T-helper 2 cell treated with Interferon-gamma antibody and Interleukin-4, amounts not matched to agents 100 ng/mL and 5 ng/mL, for 36 hours (primary cell): ENCODE data around the gene CHD9. TPM values are rescaled to one million over a fixed set of nuclear protein-coding genes. Genes with fewer than 3 reads are reported as not detected.

Source experiments
- intact Hi-C: fragments of 100-400 bp; cut with micrococcal nuclease; formaldehyde crosslinking; loops from one replicate; pipeline ENCODE4 v1.15.1; 2023
- total RNA-seq: library from RNA; stranded (reverse); gene quantifications from 2 replicates; pipeline ENCODE4 v1.2.3, GENCODE V29; 2022

CHD9 gene
- total RNA-seq, 1 donor from 2014 or later: 25.6 TPM

DNA sequence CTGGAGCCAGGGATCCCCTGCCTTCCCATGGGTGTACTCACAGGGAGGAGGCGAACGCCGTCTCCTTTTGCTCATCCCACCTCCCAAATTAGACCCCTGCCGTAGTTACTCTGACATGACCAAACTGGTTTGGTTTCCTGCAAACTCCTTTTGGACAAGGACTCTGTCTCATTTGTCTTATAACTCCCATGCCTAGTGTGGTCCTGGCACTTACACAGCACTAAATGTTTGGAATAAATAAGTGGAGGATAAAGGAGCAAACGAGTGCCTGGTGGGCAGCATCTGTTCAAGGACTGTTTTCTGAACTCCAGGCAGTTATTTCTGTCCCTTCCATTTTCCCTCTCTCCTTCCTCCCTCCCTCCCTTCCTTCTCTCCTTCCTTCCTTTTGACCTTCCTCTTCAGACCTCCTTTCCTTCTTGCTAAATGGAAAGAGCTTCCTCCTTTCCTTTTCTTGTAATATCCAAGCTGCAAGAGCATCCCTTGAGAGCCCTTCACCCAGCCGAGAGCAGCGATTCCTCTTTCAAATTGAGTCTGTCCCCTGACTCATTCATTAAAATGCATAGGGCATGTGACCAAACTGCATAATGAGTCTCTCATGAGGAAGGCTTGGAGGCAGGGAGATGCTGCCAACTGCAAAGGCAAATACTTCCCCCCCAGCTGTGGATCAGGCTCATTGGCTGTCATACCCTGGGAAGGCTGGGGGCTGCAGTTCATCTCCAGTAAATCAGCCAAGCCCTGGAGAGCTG lies 36.8 kb downstream of the CHD9 start:
- intact Hi-C loops: no loop called here

GRCh38 chr16:53092284-53092683 lies 37.5 kb downstream of the CHD9 start:
- intact Hi-C loops: no loop called here

DNA sequence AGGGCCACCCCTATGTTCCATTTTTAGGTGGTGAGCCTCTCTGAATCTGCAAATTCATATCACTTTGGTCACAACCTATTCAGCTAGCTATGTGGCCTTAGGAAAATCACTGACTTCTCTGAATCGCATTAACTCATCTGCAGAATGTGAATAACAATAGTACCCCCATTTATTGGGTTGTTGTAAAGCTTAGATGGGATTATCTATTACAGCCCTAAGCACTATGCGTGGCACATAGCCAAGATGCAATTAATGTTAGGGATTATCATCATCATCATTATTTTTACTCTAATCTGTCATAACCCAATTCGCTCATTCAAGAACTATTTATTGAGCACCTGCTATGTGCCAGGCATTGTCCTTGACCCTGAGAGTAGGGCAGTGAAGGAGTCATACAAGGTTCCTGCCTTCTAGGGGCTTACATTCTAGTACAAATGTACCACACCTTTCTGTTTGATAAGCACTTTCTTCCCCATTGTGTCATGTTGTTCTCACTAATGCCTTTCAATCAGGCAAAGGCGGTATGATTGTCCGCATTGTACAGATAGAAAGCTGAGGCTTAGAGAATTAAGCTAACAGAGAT lies 38.5 kb downstream of the CHD9 start:
- intact Hi-C loops: no loop called here

DNA sequence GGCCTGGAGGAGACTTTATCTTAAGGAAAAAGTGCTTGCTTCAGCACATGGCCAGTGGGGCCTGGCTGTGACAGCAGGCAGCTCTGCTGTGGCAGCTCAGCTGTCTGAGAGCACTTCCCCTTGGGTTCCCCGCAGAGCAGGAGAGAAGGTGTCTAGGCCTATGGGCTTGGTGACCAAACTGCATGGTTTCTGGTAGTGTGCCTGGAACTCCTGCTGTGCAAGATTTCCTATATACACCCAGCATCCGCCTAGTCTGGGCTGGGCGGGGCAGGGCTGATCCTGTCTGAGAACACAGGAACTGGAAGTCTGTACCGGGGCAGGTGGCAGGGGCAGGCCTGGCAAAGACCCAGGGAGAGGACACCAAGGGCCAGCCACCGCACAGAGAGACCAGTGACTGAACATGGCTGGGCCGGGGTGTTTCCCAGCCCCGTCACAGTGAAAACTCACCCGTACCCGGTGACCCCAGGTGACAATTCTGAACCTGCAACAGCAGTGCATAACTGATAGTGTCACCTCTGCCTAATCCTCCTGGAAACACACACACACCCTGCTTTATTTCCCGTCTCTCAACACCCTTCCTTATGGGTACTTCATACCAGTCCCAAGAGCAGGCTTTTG lies 39.3 kb downstream of the CHD9 start:
- intact Hi-C loops: no loop called here

DNA sequence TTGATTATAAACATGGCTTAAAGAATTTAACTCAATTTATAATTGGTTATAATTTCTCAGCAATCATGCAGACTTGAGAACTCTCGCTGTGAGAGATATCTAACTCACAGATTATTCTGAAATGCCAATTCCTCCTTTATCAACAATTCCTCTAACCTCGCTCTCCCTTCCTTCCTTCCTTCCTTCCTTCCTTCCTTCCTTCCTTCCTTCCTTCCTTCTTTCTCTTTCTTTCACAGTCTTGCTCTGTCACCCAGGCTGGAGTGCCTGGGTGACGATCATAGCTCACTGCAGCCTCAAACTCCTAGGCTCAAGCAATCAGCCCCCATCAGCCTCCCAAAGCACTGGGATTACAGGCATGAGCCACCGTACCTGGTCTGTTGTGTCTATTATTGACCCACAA lies 42.4 kb downstream of the CHD9 start:
- intact Hi-C loops: no loop called here

- intact Hi-C loops: loop anchor here (1.0 kb wide), 2 partner anchors 32 to 44 kb away; partner anchors contain the start of gene CHD9
Measured at GRCh38 chr16:53098526-53099317, 43.9 kb downstream of the CHD9 start.

GRCh38 chr16:53099318-53100130 lies 44.7 kb downstream of the CHD9 start:
- intact Hi-C loops: loop anchor here (1.0 kb wide), 2 partner anchors 31 to 45 kb away; partner anchors contain the start of gene CHD9

DNA sequence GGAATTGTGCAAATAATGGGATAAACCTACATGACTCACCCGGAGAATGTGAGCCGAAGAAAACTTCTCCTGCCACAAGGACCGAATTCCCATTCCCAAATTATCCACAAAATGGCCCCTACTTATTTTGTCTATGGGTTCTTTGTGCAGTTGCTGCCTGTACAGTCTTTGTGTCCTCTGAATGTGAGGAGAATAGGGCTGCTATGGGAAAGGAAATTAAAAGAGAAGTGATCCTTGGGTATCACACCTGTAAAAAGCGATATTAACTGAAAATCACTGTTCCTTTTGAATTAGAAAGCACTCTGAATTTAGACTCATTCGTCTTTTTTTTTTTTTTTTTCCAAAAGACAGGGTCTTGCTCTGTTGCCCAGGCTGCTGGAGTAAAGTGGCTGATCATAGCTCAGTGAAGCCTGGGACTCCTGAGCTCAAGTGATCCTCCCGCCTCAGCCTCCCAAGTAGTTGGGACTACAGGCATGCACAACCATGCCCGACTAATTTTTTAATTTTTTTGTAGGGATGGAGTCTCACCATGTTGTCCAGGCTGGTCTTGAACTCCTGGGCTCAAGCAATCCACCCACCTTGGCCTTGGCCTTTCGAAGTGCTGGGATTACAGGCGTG lies 45.4 kb downstream of the CHD9 start:
- intact Hi-C loops: no loop called here

DNA sequence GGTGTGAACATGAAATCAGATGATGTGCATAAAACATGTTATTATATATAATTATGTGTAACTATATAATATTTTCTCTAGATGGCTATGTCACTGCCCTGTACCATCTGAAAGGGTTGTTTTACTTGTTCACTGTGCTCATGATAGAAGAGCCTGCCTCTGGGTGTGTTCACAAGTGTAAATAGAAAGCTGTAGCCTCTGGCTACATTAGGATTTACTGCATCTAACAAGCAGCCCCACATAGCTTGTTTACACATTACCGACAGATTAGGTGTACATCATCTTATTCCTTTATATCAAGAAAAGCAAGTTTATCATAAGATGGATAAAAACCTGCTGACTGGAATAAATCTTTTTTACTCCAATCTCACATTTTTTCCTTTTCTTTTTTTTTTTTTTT lies 46.1 kb downstream of the CHD9 start:
- intact Hi-C loops: no loop called here

GRCh38 chr16:53103811-53104210 lies 49.0 kb downstream of the CHD9 start:
- intact Hi-C loops: no loop called here

DNA sequence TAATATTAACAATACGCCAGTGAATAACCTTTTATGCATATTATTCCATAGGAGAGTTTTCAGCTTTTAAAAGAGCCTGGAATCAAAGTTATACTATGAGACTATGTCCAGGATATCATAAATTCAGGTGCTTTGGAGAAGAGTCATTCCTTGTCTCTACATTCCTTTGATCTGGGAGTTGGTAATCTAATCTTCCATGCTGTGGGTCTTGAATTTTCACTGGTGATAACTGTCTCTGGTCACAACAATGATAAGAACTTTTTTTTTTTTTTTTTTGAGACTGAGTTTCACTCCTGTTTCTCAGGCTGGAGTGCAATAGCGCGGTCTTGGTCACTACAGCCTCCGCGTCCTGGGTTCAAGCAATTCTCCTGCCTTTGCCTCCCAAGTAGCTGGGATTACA lies 50.8 kb downstream of the CHD9 start:
- intact Hi-C loops: no loop called here

DNA sequence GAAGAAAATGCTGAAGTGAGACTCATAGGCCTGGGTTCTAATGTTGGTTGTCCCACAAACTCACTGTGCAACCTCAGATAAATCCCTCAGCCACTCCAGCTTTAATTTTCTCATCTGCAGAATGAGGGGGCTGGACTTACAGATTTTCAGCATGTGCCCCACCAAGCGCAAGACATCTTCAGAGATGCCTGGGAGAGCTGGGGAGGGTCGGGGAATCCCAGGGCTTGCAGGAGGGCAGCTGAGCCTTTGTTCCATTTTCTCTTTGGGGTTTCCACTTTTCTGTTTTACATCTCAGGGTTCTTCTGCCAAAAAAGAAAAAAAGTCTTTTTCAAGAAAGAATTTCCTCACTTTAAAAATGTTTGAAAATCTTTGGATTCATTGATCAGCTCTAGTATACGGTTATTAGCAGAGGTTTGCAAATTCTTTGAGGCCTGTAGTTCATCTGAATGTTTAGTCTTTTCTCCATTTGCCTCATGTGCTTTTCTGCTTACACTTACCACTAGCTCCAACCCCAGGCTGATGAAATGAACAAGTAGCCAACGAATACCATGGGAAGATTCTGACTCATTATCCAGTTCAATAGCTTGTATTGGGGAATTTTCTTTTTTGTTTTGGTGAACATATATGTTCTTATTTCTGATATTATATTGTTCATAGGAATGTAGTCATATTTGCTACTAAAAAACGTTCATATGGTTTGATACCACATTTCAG lies 56.4 kb downstream of the CHD9 start:
- intact Hi-C loops: no loop called here

GRCh38 chr16:53112015-53112414 lies 57.2 kb downstream of the CHD9 start:
- intact Hi-C loops: no loop called here

- intact Hi-C loops: no loop called here
Measured at GRCh38 chr16:53115047-53115446, 60.3 kb downstream of the CHD9 start.

DNA sequence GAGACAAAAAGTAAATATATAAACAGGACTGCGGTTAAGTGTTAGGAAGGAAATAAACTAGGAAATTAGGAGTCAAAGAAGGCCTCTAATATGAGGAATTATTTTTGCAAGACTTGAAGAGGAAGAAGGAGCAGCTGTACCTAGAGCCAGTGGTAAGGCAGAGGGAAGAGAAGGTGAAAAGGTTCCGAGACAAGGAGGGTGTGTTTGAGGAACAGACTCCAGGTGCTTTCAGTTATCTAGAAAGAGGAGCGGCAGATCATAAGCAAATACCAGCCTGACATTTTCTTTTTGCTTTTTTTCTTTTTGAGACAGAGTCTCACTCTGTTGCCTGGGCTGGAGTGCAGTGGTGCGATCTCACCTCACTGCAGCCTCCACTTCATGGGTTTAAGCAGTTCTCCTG lies 61.0 kb downstream of the CHD9 start:
- intact Hi-C loops: no loop called here

GRCh38 chr16:53121043-53121620 lies 66.3 kb downstream of the CHD9 start:
- intact Hi-C loops: no loop called here

- intact Hi-C loops: no loop called here
Measured at GRCh38 chr16:53121661-53122060, 66.9 kb downstream of the CHD9 start.

DNA sequence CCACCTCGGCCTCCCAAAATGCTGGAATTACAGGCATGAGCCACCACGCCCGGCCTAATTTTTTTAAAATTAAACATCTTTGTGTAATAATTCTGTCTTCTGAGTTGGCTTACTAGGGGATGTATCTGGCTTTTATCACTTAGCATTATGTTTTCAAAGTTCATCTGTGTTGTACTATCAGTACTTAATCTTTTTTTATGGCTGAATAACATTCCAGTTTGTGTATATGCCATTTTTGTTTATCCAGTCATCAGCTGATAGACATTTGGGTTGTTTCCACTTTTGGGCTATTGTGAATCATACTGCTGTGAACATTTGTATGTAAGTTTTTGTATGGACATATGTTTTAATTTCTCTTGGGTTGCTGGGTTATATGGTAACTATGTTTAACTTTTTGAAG lies 69.0 kb downstream of the CHD9 start:
- intact Hi-C loops: no loop called here

GRCh38 chr16:53126390-53126789 lies 71.6 kb downstream of the CHD9 start:
- intact Hi-C loops: no loop called here
